ENCODE data around the gene CEMIP. TPM values are rescaled to one million over a fixed set of nuclear protein-coding genes. Genes with fewer than 3 reads are reported as not detected.

CEMIP gene
- total RNA-seq, 1 experiment from 2014 or later = 0.07 TPM

- Histone ChIP-seq H3K4me1 (no peaks in the 10 kb centered on the region), H3K4me3 (ENCODE audit: low read depth, low read length) (no peak overlapping the region), H3K9me3 (no peaks in the 10 kb centered on the region), H3K27me3 (replicated peaks; ENCODE audit: control insufficient read depth, insufficient read depth, low read length) (no peaks in the 10 kb centered on the region), H3K36me3 (ENCODE audit: control insufficient read depth, insufficient read depth, low read length) (no peaks in the 10 kb centered on the region)
- no peak overlapping the region for H3K27ac Mint-ChIP-seq (ENCODE audit: unreplicated experiment)
- intact Hi-C loops (cut with micrococcal nuclease; ENCODE audit: unreplicated experiment) = no loop called here
- no peak overlapping the region for H3K4me3 Mint-ChIP-seq (ENCODE audit: unreplicated experiment)
- no TSS peak for BruUV-seq (replicated peaks)
- DNase-seq = no peak
- ChIA-PET CTCF (no interaction called here), POLR2A (no interaction called here)
- H3K4me1 Mint-ChIP-seq (ENCODE audit: low read depth, unreplicated experiment) = no peaks in the 10 kb centered on the region
- no peaks in the 10 kb centered on the region for H3K36me3 Mint-ChIP-seq (ENCODE audit: insufficient read depth, unreplicated experiment)
- no peaks in the 10 kb centered on the region for H3K9me3 Mint-ChIP-seq (ENCODE audit: unreplicated experiment)
- TF ChIP-seq, protein P1, sequence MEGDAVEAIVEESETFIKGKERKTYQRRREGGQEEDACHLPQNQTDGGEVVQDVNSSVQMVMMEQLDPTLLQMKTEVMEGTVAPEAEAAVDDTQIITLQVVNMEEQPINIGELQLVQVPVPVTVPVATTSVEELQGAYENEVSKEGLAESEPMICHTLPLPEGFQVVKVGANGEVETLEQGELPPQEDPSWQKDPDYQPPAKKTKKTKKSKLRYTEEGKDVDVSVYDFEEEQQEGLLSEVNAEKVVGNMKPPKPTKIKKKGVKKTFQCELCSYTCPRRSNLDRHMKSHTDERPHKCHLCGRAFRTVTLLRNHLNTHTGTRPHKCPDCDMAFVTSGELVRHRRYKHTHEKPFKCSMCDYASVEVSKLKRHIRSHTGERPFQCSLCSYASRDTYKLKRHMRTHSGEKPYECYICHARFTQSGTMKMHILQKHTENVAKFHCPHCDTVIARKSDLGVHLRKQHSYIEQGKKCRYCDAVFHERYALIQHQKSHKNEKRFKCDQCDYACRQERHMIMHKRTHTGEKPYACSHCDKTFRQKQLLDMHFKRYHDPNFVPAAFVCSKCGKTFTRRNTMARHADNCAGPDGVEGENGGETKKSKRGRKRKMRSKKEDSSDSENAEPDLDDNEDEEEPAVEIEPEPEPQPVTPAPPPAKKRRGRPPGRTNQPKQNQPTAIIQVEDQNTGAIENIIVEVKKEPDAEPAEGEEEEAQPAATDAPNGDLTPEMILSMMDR (IDR thresholded peaks at IDR 0.05; ENCODE audit: insufficient read depth in 1 of 2, low read depth in 1 of 2, low read length in 1 of 2, severe bottlenecking in 1 of 2, unreplicated experiment in 1 of 2) = no peak
- no peaks in the 10 kb centered on the region for H3K27me3 Mint-ChIP-seq (ENCODE audit: insufficient read depth, unreplicated experiment)
These were observed 163.1 kb downstream of the CEMIP start for GRCh38 chr15:80942266-80942665.

DNA sequence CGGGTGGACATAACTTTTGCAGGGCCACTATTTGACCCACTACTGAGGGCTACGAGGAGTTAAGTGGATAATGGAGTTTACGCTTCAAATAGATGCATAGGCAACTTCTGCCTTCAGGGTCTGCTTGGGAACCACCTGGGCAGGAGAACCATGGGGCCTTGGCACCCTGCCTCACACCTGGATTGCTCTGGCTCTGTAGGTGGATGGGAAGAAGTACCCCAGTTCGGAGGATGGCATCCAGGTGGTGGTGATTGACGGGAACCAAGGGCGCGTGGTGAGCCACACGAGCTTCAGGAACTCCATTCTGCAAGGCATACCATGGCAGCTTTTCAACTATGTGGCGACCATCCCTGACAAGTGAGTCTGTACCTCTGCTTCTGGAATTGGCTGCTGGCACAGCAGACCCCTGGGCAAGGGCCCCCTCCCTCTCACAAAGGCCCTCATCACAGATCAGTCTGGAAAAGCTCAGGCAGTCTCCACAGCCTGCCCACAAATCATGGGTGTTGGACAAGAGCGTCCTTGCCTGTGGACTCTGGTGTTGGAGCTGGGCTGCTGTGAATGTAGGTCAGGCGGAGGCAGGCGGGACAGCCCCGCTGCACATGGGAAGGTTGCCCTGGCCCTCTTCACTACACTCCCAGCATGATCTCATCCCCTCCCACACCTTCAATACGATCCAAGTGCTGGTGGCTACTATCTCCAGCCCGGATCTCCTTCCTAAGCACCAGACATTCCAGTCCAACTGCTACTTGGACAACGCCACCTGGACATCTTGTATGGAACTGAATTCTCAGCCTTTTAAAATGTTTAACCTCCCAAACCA is 163.8 kb downstream of the CEMIP start:
- ChIA-PET POLR2A (no interaction called here), CTCF (no interaction called here)
- BruUV-seq (replicated peaks) = no TSS peak
- Mint-ChIP-seq H3K27me3 (ENCODE audit: insufficient read depth, unreplicated experiment) (no peaks in the 10 kb centered on the region), H3K4me3 (ENCODE audit: unreplicated experiment) (no peak overlapping the region), H3K27ac (ENCODE audit: unreplicated experiment) (no peak overlapping the region), H3K36me3 (ENCODE audit: insufficient read depth, unreplicated experiment) (no peaks in the 10 kb centered on the region), H3K9me3 (ENCODE audit: unreplicated experiment) (no peaks in the 10 kb centered on the region), H3K4me1 (ENCODE audit: low read depth, unreplicated experiment) (no peaks in the 10 kb centered on the region)
- Histone ChIP-seq H3K36me3 (ENCODE audit: control insufficient read depth, insufficient read depth, low read length) (no peaks in the 10 kb centered on the region), H3K27me3 (replicated peaks; ENCODE audit: control insufficient read depth, insufficient read depth, low read length) (no peaks in the 10 kb centered on the region), H3K4me1 (no peaks in the 10 kb centered on the region), H3K9me3 (no peaks in the 10 kb centered on the region), H3K4me3 (ENCODE audit: low read depth, low read length) (no peak overlapping the region)
- TF ChIP-seq, protein P1 (IDR thresholded peaks at IDR 0.05; ENCODE audit: insufficient read depth in 1 of 2, low read depth in 1 of 2, low read length in 1 of 2, severe bottlenecking in 1 of 2, unreplicated experiment in 1 of 2) = no peak
- intact Hi-C loops (cut with micrococcal nuclease; ENCODE audit: unreplicated experiment) = no loop called here
- DNase-seq = no peak

DNA sequence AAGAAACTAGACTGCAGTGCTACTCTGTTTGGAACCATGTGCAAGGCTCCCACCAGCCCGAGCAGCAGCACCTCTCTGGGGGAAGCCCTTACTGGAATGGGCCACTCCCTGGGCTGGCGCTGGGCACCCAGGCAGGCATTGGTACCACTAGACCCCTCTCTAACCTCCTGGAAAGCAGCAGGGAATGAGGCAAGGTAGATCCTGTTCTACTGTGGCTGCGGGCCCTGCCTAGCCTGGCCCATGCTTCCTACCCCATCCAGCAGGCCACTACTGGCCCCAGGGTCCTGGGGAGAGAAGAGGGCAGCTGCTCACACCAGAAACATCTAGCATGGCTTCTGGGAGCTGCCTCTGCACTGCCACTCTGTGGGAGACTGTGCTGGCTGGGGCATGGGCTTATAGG is 165.6 kb downstream of the CEMIP start:
- CTCF ChIA-PET = no interaction called here
- Mint-ChIP-seq H3K4me1 (ENCODE audit: low read depth, unreplicated experiment) (no peaks in the 10 kb centered on the region), H3K9me3 (ENCODE audit: unreplicated experiment) (no peaks in the 10 kb centered on the region), H3K4me3 (ENCODE audit: unreplicated experiment) (no peak overlapping the region), H3K27me3 (ENCODE audit: insufficient read depth, unreplicated experiment) (no peaks in the 10 kb centered on the region), H3K36me3 (ENCODE audit: insufficient read depth, unreplicated experiment) (no peaks in the 10 kb centered on the region), H3K27ac (ENCODE audit: unreplicated experiment) (no peak overlapping the region)
- H3K4me3 ChIP-seq (ENCODE audit: low read depth, low read length) = no peak overlapping the region
- TF ChIP-seq, protein P1 (IDR thresholded peaks at IDR 0.05; ENCODE audit: insufficient read depth in 1 of 2, low read depth in 1 of 2, low read length in 1 of 2, severe bottlenecking in 1 of 2, unreplicated experiment in 1 of 2) = no peak
- no peak for DNase-seq
- no peaks in the 10 kb centered on the region for H3K9me3 ChIP-seq
- POLR2A ChIA-PET = no interaction called here
- H3K27me3 ChIP-seq (replicated peaks; ENCODE audit: control insufficient read depth, insufficient read depth, low read length) = no peaks in the 10 kb centered on the region
- intact Hi-C loops (cut with micrococcal nuclease; ENCODE audit: unreplicated experiment) = no loop called here
- no peaks in the 10 kb centered on the region for H3K4me1 ChIP-seq
- no peaks in the 10 kb centered on the region for H3K36me3 ChIP-seq (ENCODE audit: control insufficient read depth, insufficient read depth, low read length)
- BruUV-seq (replicated peaks) = no TSS peak
